CD1c-positive myeloid dendritic cell (primary cell): Measurements from ENCODE around the gene NFATC2.

Experiments
- DNase-seq: peaks from one replicate; pipeline ENCODE4 v3.0.0-alpha.2; 2016; ENCODE audit errors: extremely low spot score

The NFATC2 gene

DNA sequence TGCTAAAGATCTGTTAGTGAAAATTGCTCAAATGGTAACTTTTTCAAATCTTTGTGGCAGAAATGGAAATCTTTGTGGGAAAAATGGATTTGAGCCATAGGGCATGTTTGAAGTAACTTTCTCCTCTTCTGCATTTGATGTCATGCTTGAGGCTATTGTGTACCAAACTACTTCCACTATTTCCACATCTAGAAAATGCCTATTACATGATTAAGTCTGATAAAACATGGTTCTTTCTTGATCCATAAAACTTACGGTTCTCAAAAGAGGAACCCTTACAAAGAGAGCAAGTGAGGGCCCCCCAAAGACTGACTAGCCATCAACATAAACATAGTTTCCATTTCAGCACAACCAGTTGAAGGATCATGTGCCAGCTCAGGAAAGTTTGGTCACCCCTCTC lies 150.6 kb downstream of the NFATC2 start:
- DNase-seq: peak; percentile 20

DNA sequence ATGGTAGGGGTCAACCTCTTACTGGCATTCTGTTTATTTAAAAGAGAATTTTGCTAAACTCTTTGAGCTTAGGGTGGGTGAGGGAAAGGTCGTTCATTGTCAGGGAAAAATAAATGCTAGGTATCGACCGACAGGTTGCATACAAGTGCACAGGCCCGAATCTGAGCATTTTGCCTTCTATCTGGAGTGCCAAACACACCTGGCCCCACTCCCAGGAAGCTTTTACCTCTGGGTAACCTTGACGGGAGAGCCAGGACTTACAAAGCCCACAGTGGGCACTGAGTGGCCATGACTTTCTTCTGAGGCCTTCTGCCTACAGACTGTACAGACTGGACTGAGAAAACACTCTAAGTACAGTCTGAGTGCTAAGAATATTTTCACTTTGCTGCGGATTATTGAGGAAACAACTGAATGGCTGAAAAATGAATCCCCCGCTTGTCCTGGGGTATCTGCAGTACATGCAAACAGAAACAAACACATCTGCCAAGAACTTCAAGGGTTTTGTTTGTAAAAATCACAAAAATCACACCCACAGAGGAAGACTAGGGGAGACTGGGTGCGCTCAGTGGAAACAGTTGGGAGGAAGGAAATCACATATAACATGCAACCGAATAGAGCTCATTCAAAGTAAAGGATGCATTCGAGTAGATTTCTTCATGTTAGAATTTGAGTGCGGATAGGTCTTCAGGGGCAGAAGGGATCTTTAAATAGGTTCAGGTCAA lies 152.8 kb downstream of the NFATC2 start:
- no peak for DNase-seq

- peak; percentile 29 for DNase-seq
Observed at GRCh38 chr20:51388756-51389542, 153.6 kb downstream of the NFATC2 start.

DNA sequence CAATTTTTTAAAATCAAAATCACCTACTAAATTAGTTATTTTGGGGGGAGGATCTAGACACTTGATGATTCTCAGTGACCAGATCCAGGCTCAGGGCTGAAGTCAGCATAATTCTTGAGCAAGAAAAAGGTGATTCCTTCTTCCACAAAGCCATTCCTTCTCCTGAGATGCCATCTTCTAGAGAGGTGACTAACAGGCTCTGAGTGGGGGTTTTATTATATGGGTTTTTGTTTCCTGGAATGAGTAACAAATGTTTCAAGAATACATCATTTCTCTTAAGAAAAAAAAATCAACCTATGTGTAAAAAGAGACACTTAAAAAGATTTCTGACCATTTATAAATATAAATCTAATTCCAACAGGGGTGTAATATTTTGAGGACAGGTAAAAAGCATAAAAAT lies 154.3 kb downstream of the NFATC2 start:
- DNase-seq: no peak

DNA sequence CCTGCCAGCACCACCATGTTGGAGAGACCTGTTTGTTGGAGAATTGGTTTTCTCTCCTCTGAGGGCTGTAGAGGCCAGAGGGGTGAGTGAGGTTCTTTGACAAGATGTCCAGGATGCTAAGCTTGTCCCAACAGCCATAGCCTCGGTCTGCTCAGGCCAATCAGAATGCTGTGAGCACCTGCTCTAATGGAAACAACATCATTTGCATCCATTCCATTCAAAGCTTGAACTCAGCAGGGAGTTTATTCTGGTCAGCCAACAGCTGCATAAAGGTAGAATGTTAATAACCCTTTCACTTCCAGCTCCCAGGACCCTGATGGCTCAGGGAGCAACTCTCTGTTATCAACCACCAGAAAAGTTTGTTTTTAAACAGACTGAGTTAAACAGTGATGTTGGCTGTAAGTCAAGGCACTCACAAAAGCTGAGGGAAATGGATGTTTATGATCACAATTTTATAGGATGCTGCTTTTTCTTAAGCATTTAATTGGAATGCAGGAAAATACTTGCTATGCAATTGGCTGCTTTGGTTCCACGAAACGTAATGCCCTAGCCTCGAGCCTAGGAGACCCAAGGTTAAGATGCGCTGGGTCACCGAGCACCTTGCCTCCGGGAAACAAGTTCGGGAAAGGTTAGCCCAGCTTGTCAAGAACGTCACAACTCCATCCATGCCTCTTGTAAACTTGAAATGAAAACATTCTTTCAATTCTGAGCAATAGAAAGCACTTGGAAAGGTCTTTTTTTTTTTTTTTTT lies 155.2 kb downstream of the NFATC2 start:
- DNase-seq: no peak

DNA sequence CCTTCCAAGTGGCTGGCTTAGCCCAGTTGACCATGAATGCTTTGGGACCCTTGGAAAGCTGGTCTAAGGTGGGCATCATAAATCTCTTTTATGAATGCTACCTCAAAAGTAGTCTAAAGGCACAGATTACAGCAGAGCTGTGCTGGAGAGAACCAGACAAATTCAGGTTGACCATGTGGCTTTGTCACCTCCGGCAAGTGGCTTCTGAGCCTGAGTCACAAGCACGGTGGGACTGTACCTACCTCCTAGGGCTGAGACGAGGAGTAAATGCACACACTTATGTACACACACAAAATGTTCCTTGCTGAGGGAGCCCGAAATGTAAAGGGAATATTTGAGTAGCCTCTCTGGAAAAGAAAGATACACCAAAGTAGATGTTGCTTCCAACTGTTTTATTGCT lies 155.9 kb downstream of the NFATC2 start:
- DNase-seq: no peak

DNA sequence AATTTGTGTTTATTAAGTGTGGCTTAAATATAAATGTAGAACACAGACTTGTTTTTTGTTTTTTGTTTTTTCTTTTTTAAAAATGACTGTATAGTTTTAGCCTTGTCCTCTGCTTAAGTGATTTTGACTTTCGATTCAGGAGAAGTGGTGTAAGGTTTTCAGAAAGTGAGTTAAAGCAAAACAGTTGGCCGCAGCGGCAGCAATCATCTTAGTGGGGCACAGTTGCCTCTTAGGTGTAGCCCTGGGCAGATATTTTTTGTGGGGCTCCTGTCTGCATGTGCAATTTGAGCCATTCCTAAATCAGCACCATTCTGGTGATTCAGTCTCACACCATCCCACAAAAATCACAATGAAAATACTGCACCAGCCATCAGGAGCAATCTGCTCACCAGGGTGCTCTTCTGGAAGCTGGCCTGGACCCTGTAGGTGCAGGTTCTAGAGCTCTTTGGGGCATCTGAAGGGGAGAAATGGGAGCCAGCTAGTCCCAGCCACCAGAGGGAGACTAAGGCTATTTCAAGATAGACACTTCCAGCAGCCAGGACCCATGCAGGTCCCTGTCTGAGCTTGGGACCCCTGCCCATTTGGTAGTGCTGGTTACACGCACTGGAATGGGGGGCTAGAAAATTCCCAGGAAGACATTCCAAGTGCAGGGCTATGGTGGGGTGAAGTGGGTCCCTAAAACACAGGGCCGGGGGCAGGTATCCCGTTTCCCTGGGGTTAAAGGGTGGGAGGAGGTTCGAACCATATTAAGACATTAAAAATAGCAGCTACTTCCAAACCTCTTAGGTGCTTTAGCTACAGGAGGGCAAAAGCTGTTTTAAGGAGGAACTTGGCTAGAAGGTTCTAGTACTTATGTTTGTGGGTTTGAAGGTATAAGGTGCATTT lies 156.6 kb downstream of the NFATC2 start:
- peak; percentile 44 for DNase-seq

- DNase-seq: no peak
Observed at GRCh38 chr20:51384875-51385274, 157.6 kb downstream of the NFATC2 start.

DNA sequence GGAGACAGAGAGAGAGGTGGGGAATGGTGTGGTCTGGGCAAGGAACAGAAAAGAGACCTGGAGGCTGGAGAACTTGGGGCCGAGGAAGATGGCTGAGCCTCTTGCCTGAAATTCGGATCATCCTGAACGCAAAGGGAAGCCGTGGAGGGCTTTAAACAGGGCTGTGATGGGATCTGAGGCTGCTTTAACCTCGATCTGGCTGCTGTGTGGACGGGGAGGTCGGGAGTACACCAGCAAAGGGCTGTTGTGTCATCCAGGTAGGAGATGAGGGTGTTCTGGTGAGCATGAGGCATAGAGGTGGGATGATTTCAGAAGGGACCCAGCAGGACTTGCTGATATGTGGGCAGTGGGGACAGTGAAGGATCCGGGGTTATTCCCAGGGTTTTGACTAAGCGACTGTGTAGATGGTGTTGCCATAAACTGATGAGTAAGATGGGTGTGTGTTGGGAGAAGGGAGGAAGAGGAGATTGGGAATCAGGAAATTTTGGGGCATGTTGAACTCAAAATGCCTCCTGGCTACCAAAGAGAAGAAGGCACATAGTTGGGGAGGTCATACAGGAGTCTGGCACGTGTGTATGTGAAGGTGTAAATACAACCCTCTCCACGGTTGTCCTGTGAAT lies 158.5 kb downstream of the NFATC2 start:
- no peak for DNase-seq

DNA sequence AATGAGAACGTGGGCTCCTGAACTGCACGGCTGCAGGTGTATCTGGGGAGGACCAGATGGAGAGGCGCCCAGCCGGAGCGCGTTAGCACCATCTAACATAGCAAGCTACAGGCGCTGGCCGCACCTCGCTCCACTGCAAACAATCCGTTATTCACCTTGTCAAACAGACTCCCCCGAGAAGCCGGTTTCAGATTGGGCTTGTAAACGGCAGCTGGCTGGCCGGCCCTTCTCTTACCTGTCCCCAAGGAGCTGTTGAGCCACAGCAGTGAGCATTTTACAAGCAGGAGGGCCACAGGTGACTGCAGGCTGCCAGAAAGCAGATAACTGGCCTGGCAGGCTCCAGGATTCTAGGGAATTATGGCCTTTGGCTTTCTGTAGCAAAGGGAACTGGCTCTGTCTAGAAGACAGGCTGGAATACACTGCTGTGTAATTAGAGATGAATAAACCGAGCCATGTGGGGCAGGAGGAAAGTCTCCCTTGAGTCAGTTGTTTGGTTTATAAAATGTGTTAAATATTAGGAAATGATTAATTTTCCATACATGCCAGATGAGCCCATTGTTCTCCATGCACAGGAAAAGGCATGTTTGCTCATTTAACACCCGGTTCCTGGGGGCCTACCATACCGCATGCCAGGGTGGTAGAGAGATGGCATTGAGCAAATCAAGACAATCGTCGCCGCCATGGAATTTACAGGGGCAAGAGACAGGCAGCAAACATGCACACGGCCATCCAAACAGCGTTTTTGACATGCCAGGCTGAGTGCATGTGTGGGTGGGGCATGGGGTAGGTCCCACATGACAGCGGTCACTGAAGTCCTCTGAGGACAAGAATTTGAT lies 159.3 kb downstream of the NFATC2 start:
- DNase-seq: no peak

- no peak for DNase-seq
Observed at GRCh38 chr20:51382111-51382985, 160.2 kb downstream of the NFATC2 start.

DNA sequence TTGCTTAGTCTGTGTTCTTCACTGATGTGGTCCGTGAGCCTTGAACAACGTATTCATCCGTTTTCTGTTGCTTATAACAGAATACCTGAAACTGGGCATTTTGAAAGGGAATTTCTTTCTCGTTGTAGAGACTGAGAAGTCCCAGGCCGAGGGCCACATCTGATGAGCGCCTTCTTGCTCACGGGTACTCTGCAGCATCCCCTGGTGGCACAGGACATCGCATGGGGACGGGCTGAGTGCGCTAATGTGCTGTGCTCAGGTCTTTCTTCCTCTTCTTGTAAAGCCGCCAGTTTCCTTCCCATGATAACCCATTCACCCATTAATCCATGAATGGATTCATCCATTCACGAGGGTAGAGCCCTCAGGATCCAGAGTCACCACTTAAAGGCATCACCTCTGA lies 161.0 kb downstream of the NFATC2 start:
- no peak for DNase-seq

DNA sequence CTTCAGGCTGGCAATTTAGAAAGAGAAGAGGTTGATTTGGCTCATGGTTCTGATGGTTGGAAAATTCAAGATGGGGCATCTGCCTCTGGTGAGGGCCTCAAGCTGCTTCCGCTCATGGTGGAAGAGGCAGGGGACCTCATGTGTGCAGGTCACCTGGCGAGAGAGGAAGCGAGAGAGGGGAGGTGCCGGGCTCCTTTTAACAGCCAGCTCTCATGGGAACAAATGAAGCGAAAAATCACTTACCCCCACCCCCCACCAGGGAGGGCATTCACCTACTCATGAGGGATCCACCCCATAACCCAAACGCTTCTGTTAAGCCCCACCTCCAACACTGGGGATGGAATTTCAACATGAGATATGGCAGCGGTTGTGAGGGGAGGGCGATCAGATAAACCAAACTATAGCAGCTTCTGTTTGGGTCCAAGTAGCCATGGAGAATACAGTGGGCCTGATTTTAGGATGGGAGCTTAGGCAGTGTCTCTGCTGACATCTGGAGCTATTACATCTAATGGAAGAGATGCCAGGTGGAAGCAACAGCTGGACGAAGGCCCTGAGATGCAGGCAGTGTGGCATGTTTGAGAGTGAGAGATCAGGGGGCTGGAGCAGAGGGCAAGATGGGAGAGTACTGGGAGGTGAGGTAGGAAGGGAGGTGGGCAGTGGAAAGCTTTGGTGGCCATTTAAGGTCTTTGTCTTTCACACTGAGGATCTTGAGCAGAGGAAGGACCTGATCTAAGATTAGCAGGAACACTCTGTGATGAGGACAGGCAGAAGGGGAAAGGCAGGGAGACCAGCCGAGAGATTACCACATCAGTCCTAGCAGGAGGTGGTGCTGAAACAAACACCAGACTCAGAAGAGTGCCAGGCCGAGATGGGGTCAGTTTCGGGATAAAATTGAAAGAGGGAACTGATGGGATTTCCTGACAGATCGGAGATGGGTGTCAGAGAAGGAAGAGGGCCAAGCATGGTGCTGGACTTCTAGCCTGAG lies 161.8 kb downstream of the NFATC2 start:
- no peak for DNase-seq

- DNase-seq: peak; percentile 37
Observed at GRCh38 chr20:51379601-51380341, 162.7 kb downstream of the NFATC2 start.

- no peak for DNase-seq
Observed at GRCh38 chr20:51378171-51378928, 164.2 kb downstream of the NFATC2 start.

GRCh38 chr20:51377132-51377531 lies 165.4 kb downstream of the NFATC2 start:
- no peak for DNase-seq

DNA sequence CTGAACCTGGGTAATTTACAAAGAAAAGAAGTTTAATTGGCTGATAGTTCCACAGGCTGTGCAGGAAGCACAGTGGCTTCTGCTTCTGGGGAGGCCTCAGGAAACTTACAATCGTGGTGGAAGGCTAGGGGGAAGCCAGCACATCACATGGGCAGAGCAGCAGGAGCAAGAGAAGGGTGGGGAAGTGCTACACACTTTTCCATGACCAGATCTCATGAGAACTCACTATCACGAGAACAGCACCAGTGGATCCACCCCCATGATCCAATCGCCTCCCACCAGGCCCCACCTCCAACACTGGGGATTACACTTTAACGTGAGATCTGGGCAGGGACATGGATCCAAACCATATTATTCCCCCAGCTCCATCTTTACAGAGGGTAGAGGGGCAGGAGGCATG lies 166.4 kb downstream of the NFATC2 start:
- DNase-seq: peak; percentile 16
